ENCODE measurements around the gene ACP2.

ACP2 gene

GRCh38 chr11:47222696-47223095 lies 25.9 kb downstream of the ACP2 start:
- no peak overlapping the region for H3K27ac ChIP-seq (replicated peaks)
- no peak overlapping the region for H3K4me3 ChIP-seq (replicated peaks; ENCODE audit: insufficient read depth, low read length)
- no peak for DNase-seq (ENCODE audit: low read depth in 1 of 2, low spot score in 1 of 2)
- no peaks in the 10 kb centered on the region for H3K27me3 ChIP-seq (ENCODE audit: insufficient read depth, poor library complexity, severe bottlenecking)
- TF ChIP-seq SPI1 (IDR thresholded peaks at IDR 0.05; ENCODE audit: borderline replicate concordance, low read depth) (no peak), GABPA (IDR thresholded peaks at IDR 0.05; ENCODE audit: low read depth) (no peak), POLR2AphosphoS5 (IDR thresholded peaks at IDR 0.05; ENCODE audit: low read depth) (no peak)
- TF ChIP-seq, protein P1, sequence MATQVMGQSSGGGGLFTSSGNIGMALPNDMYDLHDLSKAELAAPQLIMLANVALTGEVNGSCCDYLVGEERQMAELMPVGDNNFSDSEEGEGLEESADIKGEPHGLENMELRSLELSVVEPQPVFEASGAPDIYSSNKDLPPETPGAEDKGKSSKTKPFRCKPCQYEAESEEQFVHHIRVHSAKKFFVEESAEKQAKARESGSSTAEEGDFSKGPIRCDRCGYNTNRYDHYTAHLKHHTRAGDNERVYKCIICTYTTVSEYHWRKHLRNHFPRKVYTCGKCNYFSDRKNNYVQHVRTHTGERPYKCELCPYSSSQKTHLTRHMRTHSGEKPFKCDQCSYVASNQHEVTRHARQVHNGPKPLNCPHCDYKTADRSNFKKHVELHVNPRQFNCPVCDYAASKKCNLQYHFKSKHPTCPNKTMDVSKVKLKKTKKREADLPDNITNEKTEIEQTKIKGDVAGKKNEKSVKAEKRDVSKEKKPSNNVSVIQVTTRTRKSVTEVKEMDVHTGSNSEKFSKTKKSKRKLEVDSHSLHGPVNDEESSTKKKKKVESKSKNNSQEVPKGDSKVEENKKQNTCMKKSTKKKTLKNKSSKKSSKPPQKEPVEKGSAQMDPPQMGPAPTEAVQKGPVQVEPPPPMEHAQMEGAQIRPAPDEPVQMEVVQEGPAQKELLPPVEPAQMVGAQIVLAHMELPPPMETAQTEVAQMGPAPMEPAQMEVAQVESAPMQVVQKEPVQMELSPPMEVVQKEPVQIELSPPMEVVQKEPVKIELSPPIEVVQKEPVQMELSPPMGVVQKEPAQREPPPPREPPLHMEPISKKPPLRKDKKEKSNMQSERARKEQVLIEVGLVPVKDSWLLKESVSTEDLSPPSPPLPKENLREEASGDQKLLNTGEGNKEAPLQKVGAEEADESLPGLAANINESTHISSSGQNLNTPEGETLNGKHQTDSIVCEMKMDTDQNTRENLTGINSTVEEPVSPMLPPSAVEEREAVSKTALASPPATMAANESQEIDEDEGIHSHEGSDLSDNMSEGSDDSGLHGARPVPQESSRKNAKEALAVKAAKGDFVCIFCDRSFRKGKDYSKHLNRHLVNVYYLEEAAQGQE (IDR thresholded peaks at IDR 0.05; ENCODE audit: insufficient replicate concordance, low read depth) = no peak
- TF ChIP-seq, protein P2, sequence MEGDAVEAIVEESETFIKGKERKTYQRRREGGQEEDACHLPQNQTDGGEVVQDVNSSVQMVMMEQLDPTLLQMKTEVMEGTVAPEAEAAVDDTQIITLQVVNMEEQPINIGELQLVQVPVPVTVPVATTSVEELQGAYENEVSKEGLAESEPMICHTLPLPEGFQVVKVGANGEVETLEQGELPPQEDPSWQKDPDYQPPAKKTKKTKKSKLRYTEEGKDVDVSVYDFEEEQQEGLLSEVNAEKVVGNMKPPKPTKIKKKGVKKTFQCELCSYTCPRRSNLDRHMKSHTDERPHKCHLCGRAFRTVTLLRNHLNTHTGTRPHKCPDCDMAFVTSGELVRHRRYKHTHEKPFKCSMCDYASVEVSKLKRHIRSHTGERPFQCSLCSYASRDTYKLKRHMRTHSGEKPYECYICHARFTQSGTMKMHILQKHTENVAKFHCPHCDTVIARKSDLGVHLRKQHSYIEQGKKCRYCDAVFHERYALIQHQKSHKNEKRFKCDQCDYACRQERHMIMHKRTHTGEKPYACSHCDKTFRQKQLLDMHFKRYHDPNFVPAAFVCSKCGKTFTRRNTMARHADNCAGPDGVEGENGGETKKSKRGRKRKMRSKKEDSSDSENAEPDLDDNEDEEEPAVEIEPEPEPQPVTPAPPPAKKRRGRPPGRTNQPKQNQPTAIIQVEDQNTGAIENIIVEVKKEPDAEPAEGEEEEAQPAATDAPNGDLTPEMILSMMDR (IDR thresholded peaks at IDR 0.05; ENCODE audit: insufficient read depth, low read length) = no peak

GRCh38 chr11:47220401-47220821 lies 28.2 kb downstream of the ACP2 start:
- no peak overlapping the region for H3K27ac ChIP-seq (replicated peaks)
- TF ChIP-seq GABPA (IDR thresholded peaks at IDR 0.05; ENCODE audit: low read depth) (no peak), SPI1 (IDR thresholded peaks at IDR 0.05; ENCODE audit: borderline replicate concordance, low read depth) (no peak), POLR2AphosphoS5 (IDR thresholded peaks at IDR 0.05; ENCODE audit: low read depth) (no peak)
- TF ChIP-seq, protein P2 (IDR thresholded peaks at IDR 0.05; ENCODE audit: insufficient read depth, low read length) = no peak
- TF ChIP-seq, protein P1 (IDR thresholded peaks at IDR 0.05; ENCODE audit: insufficient replicate concordance, low read depth) = no peak
- H3K4me3 ChIP-seq (replicated peaks; ENCODE audit: insufficient read depth, low read length) = no peak overlapping the region
- H3K27me3 ChIP-seq (ENCODE audit: insufficient read depth, poor library complexity, severe bottlenecking) = no peaks in the 10 kb centered on the region
- no peak for DNase-seq (ENCODE audit: low read depth in 1 of 2, low spot score in 1 of 2)

DNA sequence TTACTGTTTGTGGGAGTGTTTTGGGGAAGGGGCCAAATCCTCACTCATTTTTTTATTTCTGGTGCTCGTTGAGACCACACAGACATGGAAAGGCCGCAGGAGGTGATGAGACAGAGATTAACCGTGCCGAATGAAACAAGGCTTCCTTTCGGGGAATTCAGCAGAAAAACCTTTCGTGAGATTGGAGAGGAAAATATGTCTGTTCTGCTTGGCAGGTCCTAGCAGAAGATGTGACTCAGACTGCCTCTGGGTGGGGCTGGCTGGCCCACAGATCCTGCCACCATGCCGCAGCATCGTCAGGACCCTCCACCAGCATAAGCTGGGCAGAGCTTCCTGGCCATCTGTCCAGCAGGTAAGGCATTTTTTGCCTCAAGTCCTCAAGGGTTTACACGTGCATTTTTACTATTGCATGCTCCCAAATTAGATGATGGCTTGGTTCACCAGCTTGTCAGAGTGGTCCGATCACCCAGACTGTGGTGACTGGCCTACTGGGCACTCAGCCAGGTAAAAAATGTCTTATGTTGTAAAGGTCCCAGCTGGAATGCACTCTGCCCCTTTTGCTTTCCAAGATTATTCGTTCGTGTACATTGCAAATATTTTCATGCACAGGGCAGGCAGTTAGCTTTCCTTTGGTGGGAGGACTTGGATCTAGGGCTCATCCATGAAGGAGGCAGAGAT lies 32.4 kb downstream of the ACP2 start:
- TF ChIP-seq, protein P2 (IDR thresholded peaks at IDR 0.05; ENCODE audit: insufficient read depth, low read length) = no peak
- no peak for TF ChIP-seq GABPA (IDR thresholded peaks at IDR 0.05; ENCODE audit: low read depth)
- TF ChIP-seq, protein P1 (IDR thresholded peaks at IDR 0.05; ENCODE audit: insufficient replicate concordance, low read depth) = no peak
- no peak for TF ChIP-seq SPI1 (IDR thresholded peaks at IDR 0.05; ENCODE audit: borderline replicate concordance, low read depth)
- TF ChIP-seq POLR2AphosphoS5 (IDR thresholded peaks at IDR 0.05; ENCODE audit: low read depth) = no peak
- H3K27ac ChIP-seq (replicated peaks) = peak overlapping the region; percentile 97
- no peaks in the 10 kb centered on the region for H3K27me3 ChIP-seq (ENCODE audit: insufficient read depth, poor library complexity, severe bottlenecking)
- H3K4me3 ChIP-seq (replicated peaks; ENCODE audit: insufficient read depth, low read length) = peak overlapping the region; percentile 52
- peak in 1 of 2 experiments; percentile 43 for DNase-seq (ENCODE audit: low read depth in 1 of 2, low spot score in 1 of 2)
